GM19239 (cell line): Measurements from ENCODE around the gene TXNDC17.
"Not testable (repeated sequence)": the region's sequence is repeated elsewhere in the genome, so short reads cannot be mapped to it uniquely, and the experiment has no call there.

Source experiments
- DNase-seq: peaks from one replicate; pipeline ENCODE4 v3.0.0; 2011; ENCODE audit warnings: low spot score; ENCODE audit not compliant: insufficient read length
- FAIRE-seq: peaks from 2 replicates; lab custom pipeline; 2011; peaks lifted over from hg19 to GRCh38; lab: Jason Lieb, UNC

The TXNDC17 gene

GRCh38 chr17:6657633-6658287 lies 16.9 kb downstream of the TXNDC17 start:
- DNase-seq = no peak
- peak; percentile 56 for FAIRE-seq

GRCh38 chr17:6658411-6658810 lies 17.6 kb downstream of the TXNDC17 start:
- DNase-seq, FAIRE-seq: not testable (repeated sequence)

GRCh38 chr17:6660101-6660500 lies 19.2 kb downstream of the TXNDC17 start:
- FAIRE-seq (no peak), DNase-seq (no peak)

- peak; percentile 48 for DNase-seq
- FAIRE-seq = peak; percentile 99
Observed at GRCh38 chr17:6660805-6661463, 20.1 kb downstream of the TXNDC17 start.

GRCh38 chr17:6661464-6661848 lies 20.6 kb downstream of the TXNDC17 start:
- no peak for DNase-seq
- FAIRE-seq = no peak

GRCh38 chr17:6663200-6663599 lies 22.3 kb downstream of the TXNDC17 start:
- DNase-seq, FAIRE-seq: not testable (repeated sequence)

- DNase-seq = peak; percentile 65
- peak; percentile 93 for FAIRE-seq
Observed at GRCh38 chr17:6666077-6666521, 25.2 kb downstream of the TXNDC17 start.

GRCh38 chr17:6666557-6666956 lies 25.7 kb downstream of the TXNDC17 start:
- FAIRE-seq (no peak), DNase-seq (no peak)

GRCh38 chr17:6667516-6667915 lies 26.7 kb downstream of the TXNDC17 start:
- no peak for DNase-seq
- FAIRE-seq = no peak

- DNase-seq (no peak), FAIRE-seq (no peak)
Observed at GRCh38 chr17:6668219-6668618, 27.4 kb downstream of the TXNDC17 start.

GRCh38 chr17:6668727-6669425 lies 28.0 kb downstream of the TXNDC17 start:
- no peak for FAIRE-seq

GRCh38 chr17:6669479-6670212 lies 28.8 kb downstream of the TXNDC17 start:
- FAIRE-seq (no peak), DNase-seq (no peak)

More at GRCh38 chr17:6668727-6669425, 28.0 kb downstream of the TXNDC17 start:
- no peak for DNase-seq

- DNase-seq = no peak
- no peak for FAIRE-seq
Observed at GRCh38 chr17:6670571-6670970, 29.7 kb downstream of the TXNDC17 start.

GRCh38 chr17:6670999-6671398 lies 30.1 kb downstream of the TXNDC17 start:
- FAIRE-seq = no peak
- DNase-seq = no peak

- DNase-seq (no peak), FAIRE-seq (no peak)
Observed at GRCh38 chr17:6671431-6671830, 30.6 kb downstream of the TXNDC17 start.

GRCh38 chr17:6674586-6674985 lies 33.7 kb downstream of the TXNDC17 start:
- DNase-seq (no peak), FAIRE-seq (no peak)

GRCh38 chr17:6675201-6675825 lies 34.5 kb downstream of the TXNDC17 start:
- DNase-seq (no peak), FAIRE-seq (no peak)

- no peak for DNase-seq
- FAIRE-seq = no peak
Observed at GRCh38 chr17:6676802-6677157, 35.9 kb downstream of the TXNDC17 start.

GRCh38 chr17:6677158-6677831 lies 36.4 kb downstream of the TXNDC17 start:
- DNase-seq (no peak), FAIRE-seq (no peak)

GRCh38 chr17:6677946-6678345 lies 37.1 kb downstream of the TXNDC17 start:
- no peak for FAIRE-seq
- DNase-seq = no peak
